Coronary artery (tissue), 2 donors: ENCODE data around the gene ECEL1.
"Not testable (repeated sequence)": the region's sequence is repeated elsewhere in the genome, so short reads cannot be mapped to it uniquely, and the experiment has no call there.

ENCODE experiments used
- DNase-seq: peaks from one replicate; pipeline ENCODE4 v3.0.0-alpha.2; 2017; ENCODE audit warnings: low spot score
- H3K27ac ChIP-seq, 2 donors: fragments of 200-600 bp; sonication (generic); one replicate each; pipeline ENCODE4 v1.5.1; 2016 to 2019
- H3K4me3 ChIP-seq: fragments of 200-600 bp; sonication (generic); 2 replicates; pipeline ENCODE4 v1.5.1; 2016; ENCODE audit warnings: mild to moderate bottlenecking, moderate library complexity
- TF ChIP-seq, protein P1 (sequence below): fragments of 200-600 bp; sonication (generic); IDR thresholded peaks from one replicate; pipeline ENCODE4 v1.5.1; 2019; ENCODE audit warnings: antibody characterized with exemption

Gene ECEL1

DNA sequence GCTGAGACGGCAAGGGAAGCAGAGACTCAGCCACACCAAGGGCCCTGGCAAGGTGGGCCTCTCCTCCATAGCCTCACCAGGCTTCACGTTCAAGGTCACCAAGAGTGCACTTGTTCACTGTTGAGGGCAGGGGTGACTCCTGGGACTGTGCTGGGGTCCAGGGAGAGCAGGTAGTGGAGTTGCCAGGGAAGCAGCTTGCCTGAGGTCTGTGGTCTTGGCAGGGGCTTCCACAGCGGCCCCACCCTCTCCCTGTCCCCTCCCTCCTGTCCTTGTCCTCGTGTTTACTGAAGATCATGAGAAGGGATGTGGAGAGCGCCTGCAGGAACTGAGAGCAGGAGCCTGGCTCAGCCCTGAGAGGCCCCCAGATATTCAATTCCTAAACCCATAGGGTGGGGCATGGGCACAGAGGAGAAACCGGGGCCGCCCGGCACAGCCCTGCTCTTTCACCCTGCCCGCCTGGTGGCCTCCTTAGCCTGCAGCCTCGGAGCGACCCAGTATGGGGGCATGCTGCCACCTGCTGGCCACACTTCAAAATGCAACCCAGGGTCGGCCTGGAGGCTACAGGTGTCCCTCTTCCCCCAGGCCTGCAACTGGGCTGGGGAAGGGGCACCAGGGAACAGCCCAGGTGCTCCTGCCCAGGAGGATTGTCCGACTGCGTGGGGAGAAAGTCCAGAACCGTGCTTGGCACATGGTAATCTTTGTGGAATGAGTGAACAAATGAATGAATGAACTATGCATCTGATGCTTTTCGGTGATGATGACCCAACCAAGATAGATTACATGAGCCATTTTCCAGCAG is 47.2 kb downstream of the ECEL1 start:
- not testable (repeated sequence) for H3K27ac ChIP-seq, H3K4me3 ChIP-seq
- peak; percentile 77 for DNase-seq
- TF ChIP-seq, protein P1, sequence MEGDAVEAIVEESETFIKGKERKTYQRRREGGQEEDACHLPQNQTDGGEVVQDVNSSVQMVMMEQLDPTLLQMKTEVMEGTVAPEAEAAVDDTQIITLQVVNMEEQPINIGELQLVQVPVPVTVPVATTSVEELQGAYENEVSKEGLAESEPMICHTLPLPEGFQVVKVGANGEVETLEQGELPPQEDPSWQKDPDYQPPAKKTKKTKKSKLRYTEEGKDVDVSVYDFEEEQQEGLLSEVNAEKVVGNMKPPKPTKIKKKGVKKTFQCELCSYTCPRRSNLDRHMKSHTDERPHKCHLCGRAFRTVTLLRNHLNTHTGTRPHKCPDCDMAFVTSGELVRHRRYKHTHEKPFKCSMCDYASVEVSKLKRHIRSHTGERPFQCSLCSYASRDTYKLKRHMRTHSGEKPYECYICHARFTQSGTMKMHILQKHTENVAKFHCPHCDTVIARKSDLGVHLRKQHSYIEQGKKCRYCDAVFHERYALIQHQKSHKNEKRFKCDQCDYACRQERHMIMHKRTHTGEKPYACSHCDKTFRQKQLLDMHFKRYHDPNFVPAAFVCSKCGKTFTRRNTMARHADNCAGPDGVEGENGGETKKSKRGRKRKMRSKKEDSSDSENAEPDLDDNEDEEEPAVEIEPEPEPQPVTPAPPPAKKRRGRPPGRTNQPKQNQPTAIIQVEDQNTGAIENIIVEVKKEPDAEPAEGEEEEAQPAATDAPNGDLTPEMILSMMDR, result peak; percentile 81

- Histone ChIP-seq H3K27ac (no peak overlapping the region), H3K4me3 (no peak overlapping the region)
- DNase-seq, result peak; percentile 38
- TF ChIP-seq, protein P1, result no peak
Observed at GRCh38 chr2:232439758-232440135, 47.9 kb downstream of the ECEL1 start.

DNA sequence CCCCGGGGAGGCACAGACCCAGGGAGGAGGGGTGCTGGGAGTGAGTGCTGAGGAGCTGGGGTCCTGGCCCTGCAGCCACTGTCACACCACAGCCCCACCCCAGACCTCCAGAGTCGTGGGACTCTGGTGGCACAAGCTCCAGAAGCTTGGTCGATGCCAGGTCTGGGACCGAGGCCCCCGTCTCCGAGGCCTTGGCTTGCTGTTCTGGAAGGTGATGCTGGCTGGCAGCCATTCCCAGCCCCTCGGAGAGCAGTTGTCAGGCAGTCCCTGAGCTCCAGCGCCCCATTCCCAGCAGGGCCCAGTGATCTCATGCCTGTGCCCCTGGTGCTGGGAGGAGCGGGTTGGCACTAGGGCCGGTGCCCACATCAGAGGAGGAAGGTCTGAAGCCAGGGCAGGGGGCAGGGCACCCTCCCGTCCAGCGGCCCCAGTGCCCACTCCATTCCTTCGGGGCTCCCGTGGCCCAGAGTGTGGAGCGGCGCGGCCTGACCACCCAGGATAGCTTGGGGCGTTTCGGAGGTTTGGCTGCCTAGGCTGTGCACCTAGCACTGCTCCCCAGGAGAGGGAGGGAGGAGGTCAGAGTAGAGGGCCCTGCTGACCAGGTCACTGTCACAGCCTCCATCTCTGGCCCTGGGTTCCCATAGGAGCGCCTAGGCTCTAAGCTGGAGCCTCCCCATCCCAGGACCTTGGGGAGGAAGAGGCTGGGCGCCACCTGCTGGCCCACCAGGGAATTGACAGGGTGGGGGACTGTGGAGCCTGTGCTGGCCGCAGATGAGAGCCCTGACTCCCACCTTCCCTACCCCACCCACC is 48.5 kb downstream of the ECEL1 start:
- H3K4me3 ChIP-seq, result no peak overlapping the region
- H3K27ac ChIP-seq, result no peak overlapping the region
- DNase-seq, result peak; percentile 66
- TF ChIP-seq, protein P1, result peak; percentile 22

GRCh38 chr2:232438091-232438490 is 49.5 kb downstream of the ECEL1 start:
- Histone ChIP-seq H3K4me3 (no peak overlapping the region), H3K27ac (no peak overlapping the region)
- TF ChIP-seq, protein P1, result no peak
- DNase-seq, result no peak

- H3K4me3 ChIP-seq, result no peak overlapping the region
- TF ChIP-seq, protein P1, result no peak
- H3K27ac ChIP-seq, result no peak overlapping the region
- DNase-seq, result peak; percentile 59
Observed at GRCh38 chr2:232437195-232437571, 50.5 kb downstream of the ECEL1 start.

GRCh38 chr2:232436381-232437194 is 51.0 kb downstream of the ECEL1 start:
- no peak for DNase-seq
- no peak overlapping the region for H3K27ac ChIP-seq
- no peak overlapping the region for H3K4me3 ChIP-seq
- TF ChIP-seq, protein P1, result no peak
